ENCODE results near the gene SRGAP3. TPM values are rescaled to one million over a fixed set of nuclear protein-coding genes. Genes with fewer than 3 reads are reported as not detected.

The SRGAP3 gene
- total and polyA plus RNA-seq, 2 donors (not counting 1 experiment from before 2014, with no cell fraction given) = 0.92 to 12.4 TPM

DNA sequence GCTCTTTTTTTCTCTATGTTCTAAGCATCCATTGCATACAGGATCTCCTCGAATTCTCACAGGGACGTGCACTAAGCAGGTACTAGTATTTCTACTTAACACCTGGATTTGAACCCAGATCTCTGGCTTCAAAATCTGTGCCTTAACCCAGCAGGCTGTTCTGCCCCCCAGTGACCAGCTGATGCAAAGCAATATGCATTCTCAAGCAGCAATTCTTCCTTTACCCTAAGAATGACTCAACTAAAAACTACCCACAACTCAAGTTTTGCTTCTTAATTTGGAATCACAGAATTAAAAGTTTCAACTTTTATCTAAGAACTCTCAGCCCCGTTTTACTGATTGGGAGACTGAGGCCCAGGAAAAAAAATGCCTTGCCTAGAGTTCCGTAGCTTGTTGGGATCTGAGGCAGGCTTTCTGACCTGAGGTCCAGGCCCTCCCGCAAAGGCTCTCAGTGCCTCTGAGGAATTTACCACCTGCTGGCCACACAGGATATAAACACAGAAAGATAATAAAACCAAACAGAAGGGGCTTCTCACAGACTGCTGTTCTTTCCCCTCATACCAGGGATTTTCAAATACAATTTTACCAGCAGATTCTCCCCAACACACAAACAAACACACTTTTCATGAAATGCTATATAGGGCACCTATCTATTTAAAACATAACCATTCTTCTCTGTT, 170.7 kb downstream of the SRGAP3 start:
- Histone ChIP-seq H3K27me3 (ENCODE audit: control insufficient read depth, insufficient read depth, low read length) (no peaks in the 10 kb centered on the region), H3K4me2 (ENCODE audit: extremely low read depth, insufficient read depth, low read length) (no peak overlapping the region), H3K9me3 (ENCODE audit: control insufficient read depth, insufficient read depth, low read depth, low read length) (no peaks in the 10 kb centered on the region), H4K20me1 (ENCODE audit: control insufficient read depth, extremely low read depth, insufficient read depth, low read length) (no peaks in the 10 kb centered on the region), H3K4me1 (ENCODE audit: control insufficient read depth, extremely low read depth, insufficient read depth, low read length) (no peaks in the 10 kb centered on the region), H3K9ac (ENCODE audit: insufficient read depth, low read length) (no peak overlapping the region), H3K36me3 (ENCODE audit: control insufficient read depth, insufficient read depth, low read length) (no peaks in the 10 kb centered on the region), H2AFZ (ENCODE audit: low read length) (no peak overlapping the region), H3K27ac (ENCODE audit: insufficient read depth, low read length) (no peak overlapping the region), H3K4me3 (replicated peaks in 1 of 4; ENCODE audit: control extremely low read depth in 1 of 4, insufficient read depth in 1 of 4, low read depth in 3 of 4, low read length in 4 of 4) (no peak overlapping the region), H3K79me2 (ENCODE audit: control insufficient read depth, insufficient read depth, low read length) (no peaks in the 10 kb centered on the region)
- no peak for TF ChIP-seq EZH2 (IDR thresholded peaks at IDR 0.05; ENCODE audit: low read length, missing control alignments)
- TF ChIP-seq, protein P1, sequence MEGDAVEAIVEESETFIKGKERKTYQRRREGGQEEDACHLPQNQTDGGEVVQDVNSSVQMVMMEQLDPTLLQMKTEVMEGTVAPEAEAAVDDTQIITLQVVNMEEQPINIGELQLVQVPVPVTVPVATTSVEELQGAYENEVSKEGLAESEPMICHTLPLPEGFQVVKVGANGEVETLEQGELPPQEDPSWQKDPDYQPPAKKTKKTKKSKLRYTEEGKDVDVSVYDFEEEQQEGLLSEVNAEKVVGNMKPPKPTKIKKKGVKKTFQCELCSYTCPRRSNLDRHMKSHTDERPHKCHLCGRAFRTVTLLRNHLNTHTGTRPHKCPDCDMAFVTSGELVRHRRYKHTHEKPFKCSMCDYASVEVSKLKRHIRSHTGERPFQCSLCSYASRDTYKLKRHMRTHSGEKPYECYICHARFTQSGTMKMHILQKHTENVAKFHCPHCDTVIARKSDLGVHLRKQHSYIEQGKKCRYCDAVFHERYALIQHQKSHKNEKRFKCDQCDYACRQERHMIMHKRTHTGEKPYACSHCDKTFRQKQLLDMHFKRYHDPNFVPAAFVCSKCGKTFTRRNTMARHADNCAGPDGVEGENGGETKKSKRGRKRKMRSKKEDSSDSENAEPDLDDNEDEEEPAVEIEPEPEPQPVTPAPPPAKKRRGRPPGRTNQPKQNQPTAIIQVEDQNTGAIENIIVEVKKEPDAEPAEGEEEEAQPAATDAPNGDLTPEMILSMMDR (conservative IDR thresholded peaks at IDR 0.05 in 1 of 2, IDR thresholded peaks at IDR 0.05 in 1 of 2; ENCODE audit: low read depth in 1 of 2, low read length in 2 of 2) = no peak
- no peak for DNase-seq (ENCODE audit: low read depth in 2 of 2)

DNA sequence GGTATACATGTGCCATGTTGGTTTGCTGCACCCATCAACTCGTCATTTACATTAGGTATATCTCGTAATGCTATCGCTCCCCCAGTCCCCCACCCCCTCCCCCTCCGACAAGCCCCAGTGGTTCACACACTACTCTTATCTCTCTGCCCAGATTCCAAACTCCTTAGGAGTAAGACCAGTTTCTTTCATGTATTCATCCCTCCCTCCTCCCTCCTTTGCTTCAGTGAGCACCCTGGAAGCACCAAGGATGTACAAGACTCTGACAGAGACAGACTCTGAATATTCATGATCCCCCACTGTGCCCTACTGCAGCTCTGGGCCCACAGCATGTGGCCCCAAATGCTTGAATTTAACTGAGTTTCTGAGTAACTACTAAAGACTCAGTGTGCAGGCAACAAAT, 172.4 kb downstream of the SRGAP3 start:
- H2AFZ ChIP-seq (ENCODE audit: low read length) = no peak overlapping the region
- no peaks in the 10 kb centered on the region for H3K4me1 ChIP-seq (ENCODE audit: control insufficient read depth, extremely low read depth, insufficient read depth, low read length)
- TF ChIP-seq EZH2 (IDR thresholded peaks at IDR 0.05; ENCODE audit: low read length, missing control alignments) = no peak
- TF ChIP-seq, protein P1 (conservative IDR thresholded peaks at IDR 0.05 in 1 of 2, IDR thresholded peaks at IDR 0.05 in 1 of 2; ENCODE audit: low read depth in 1 of 2, low read length in 2 of 2) = no peak
- H3K9ac ChIP-seq (ENCODE audit: insufficient read depth, low read length) = no peak overlapping the region
- peak in 1 of 2 donors; percentile 8 for DNase-seq (ENCODE audit: low read depth in 2 of 2)
- H3K27ac ChIP-seq (ENCODE audit: insufficient read depth, low read length) = no peak overlapping the region
- H3K4me2 ChIP-seq (ENCODE audit: extremely low read depth, insufficient read depth, low read length) = no peak overlapping the region
- no peaks in the 10 kb centered on the region for H3K36me3 ChIP-seq (ENCODE audit: control insufficient read depth, insufficient read depth, low read length)
- no peaks in the 10 kb centered on the region for H3K79me2 ChIP-seq (ENCODE audit: control insufficient read depth, insufficient read depth, low read length)
- H3K9me3 ChIP-seq (ENCODE audit: control insufficient read depth, insufficient read depth, low read depth, low read length) = no peaks in the 10 kb centered on the region
- no peaks in the 10 kb centered on the region for H3K27me3 ChIP-seq (ENCODE audit: control insufficient read depth, insufficient read depth, low read length)
- H4K20me1 ChIP-seq (ENCODE audit: control insufficient read depth, extremely low read depth, insufficient read depth, low read length) = no peaks in the 10 kb centered on the region
- H3K4me3 ChIP-seq (replicated peaks in 1 of 4; ENCODE audit: control extremely low read depth in 1 of 4, insufficient read depth in 1 of 4, low read depth in 3 of 4, low read length in 4 of 4) = no peak overlapping the region

DNA sequence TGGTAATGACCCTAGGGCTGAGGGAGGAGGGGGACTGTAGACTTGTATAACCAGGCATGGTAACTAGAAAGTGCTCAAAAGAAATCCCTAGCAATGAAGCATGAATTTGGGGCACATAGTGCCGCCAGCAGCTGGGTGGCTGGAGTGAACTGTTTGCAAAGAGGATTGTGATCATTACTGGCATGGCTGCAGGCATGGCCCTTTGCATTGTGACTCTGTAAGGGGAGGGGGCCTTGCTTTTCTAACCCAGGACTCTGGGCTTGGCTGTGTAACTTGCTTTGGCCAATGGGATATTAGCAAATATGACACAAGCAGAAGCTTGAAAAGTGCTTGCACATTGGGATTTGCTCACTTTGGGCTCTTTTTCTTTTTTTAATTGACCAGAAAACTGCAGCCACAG, 173.7 kb downstream of the SRGAP3 start:
- Histone ChIP-seq H2AFZ (ENCODE audit: low read length) (no peak overlapping the region), H3K9ac (ENCODE audit: insufficient read depth, low read length) (no peak overlapping the region), H3K9me3 (ENCODE audit: control insufficient read depth, insufficient read depth, low read depth, low read length) (no peaks in the 10 kb centered on the region), H3K4me3 (replicated peaks in 1 of 4; ENCODE audit: control extremely low read depth in 1 of 4, insufficient read depth in 1 of 4, low read depth in 3 of 4, low read length in 4 of 4) (no peak overlapping the region), H3K27ac (ENCODE audit: insufficient read depth, low read length) (no peak overlapping the region), H3K36me3 (ENCODE audit: control insufficient read depth, insufficient read depth, low read length) (no peaks in the 10 kb centered on the region), H4K20me1 (ENCODE audit: control insufficient read depth, extremely low read depth, insufficient read depth, low read length) (no peaks in the 10 kb centered on the region), H3K4me2 (ENCODE audit: extremely low read depth, insufficient read depth, low read length) (no peak overlapping the region), H3K27me3 (ENCODE audit: control insufficient read depth, insufficient read depth, low read length) (no peaks in the 10 kb centered on the region), H3K4me1 (ENCODE audit: control insufficient read depth, extremely low read depth, insufficient read depth, low read length) (no peaks in the 10 kb centered on the region), H3K79me2 (ENCODE audit: control insufficient read depth, insufficient read depth, low read length) (no peaks in the 10 kb centered on the region)
- TF ChIP-seq EZH2 (IDR thresholded peaks at IDR 0.05; ENCODE audit: low read length, missing control alignments) = no peak
- TF ChIP-seq, protein P1 (conservative IDR thresholded peaks at IDR 0.05 in 1 of 2, IDR thresholded peaks at IDR 0.05 in 1 of 2; ENCODE audit: low read depth in 1 of 2, low read length in 2 of 2) = no peak
- DNase-seq (ENCODE audit: low read depth in 2 of 2) = no peak
